ENCODE results near the gene PFKFB2. TPM values are rescaled to one million over a fixed set of nuclear protein-coding genes. Genes with fewer than 3 reads are reported as not detected.
A peak's percentile ranks its signal among the peaks of the same experiment; 100 is the strongest.

The PFKFB2 gene
- total RNA-seq, 1 experiment from 2014 or later = 25.6 TPM

- no peak for DNase-seq (ENCODE audit: low spot score)
- in situ Hi-C loops (cut with HindIII; ENCODE audit: low sequenced_read_pairs) = no loop called here
Measured at GRCh38 chr1:207058878-207059867, 6.1 kb downstream of the PFKFB2 start.

GRCh38 chr1:207059881-207060280, 6.8 kb downstream of the PFKFB2 start:
- DNase-seq (ENCODE audit: low spot score) = no peak
- in situ Hi-C loops (cut with HindIII; ENCODE audit: low sequenced_read_pairs) = no loop called here

GRCh38 chr1:207060596-207060995, 7.5 kb downstream of the PFKFB2 start:
- in situ Hi-C loops (cut with HindIII; ENCODE audit: low sequenced_read_pairs) = no loop called here
- DNase-seq (ENCODE audit: low spot score) = no peak

GRCh38 chr1:207062058-207062457, 9.0 kb downstream of the PFKFB2 start:
- in situ Hi-C loops (cut with HindIII; ENCODE audit: low sequenced_read_pairs) = no loop called here
- no peak for DNase-seq (ENCODE audit: low spot score)

- no peak for DNase-seq (ENCODE audit: low spot score)
- in situ Hi-C loops (cut with HindIII; ENCODE audit: low sequenced_read_pairs) = no loop called here
Measured at GRCh38 chr1:207063014-207063413, 9.9 kb downstream of the PFKFB2 start.

GRCh38 chr1:207064561-207064960, 11.5 kb downstream of the PFKFB2 start:
- in situ Hi-C loops (cut with HindIII; ENCODE audit: low sequenced_read_pairs) = no loop called here
- no peak for DNase-seq (ENCODE audit: low spot score)

- in situ Hi-C loops (cut with HindIII; ENCODE audit: low sequenced_read_pairs) = no loop called here
- no peak for DNase-seq (ENCODE audit: low spot score)
Measured at GRCh38 chr1:207067185-207067584, 14.1 kb downstream of the PFKFB2 start.

- in situ Hi-C loops (cut with HindIII; ENCODE audit: low sequenced_read_pairs) = no loop called here
- DNase-seq (ENCODE audit: low spot score) = no peak
Measured at GRCh38 chr1:207067665-207068064, 14.6 kb downstream of the PFKFB2 start.

- no peak for DNase-seq (ENCODE audit: low spot score)
- in situ Hi-C loops (cut with HindIII; ENCODE audit: low sequenced_read_pairs) = no loop called here
Measured at GRCh38 chr1:207069061-207069460, 16.0 kb downstream of the PFKFB2 start.

- in situ Hi-C loops (cut with HindIII; ENCODE audit: low sequenced_read_pairs) = no loop called here
- no peak for DNase-seq (ENCODE audit: low spot score)
Measured at GRCh38 chr1:207069858-207070506, 16.9 kb downstream of the PFKFB2 start.

GRCh38 chr1:207070811-207071210, 17.7 kb downstream of the PFKFB2 start:
- in situ Hi-C loops (cut with HindIII; ENCODE audit: low sequenced_read_pairs) = no loop called here
- DNase-seq (ENCODE audit: low spot score) = no peak

GRCh38 chr1:207071426-207071825, 18.4 kb downstream of the PFKFB2 start:
- in situ Hi-C loops (cut with HindIII; ENCODE audit: low sequenced_read_pairs) = no loop called here
- DNase-seq (ENCODE audit: low spot score) = no peak

GRCh38 chr1:207072233-207072632, 19.2 kb downstream of the PFKFB2 start:
- in situ Hi-C loops (cut with HindIII; ENCODE audit: low sequenced_read_pairs) = no loop called here
- DNase-seq (ENCODE audit: low spot score) = no peak

GRCh38 chr1:207073906-207074820, 21.1 kb downstream of the PFKFB2 start:
- DNase-seq (ENCODE audit: low spot score) = no peak

GRCh38 chr1:207076181-207076955, 23.3 kb downstream of the PFKFB2 start:
- DNase-seq (ENCODE audit: low spot score) = no peak
- in situ Hi-C loops (cut with HindIII; ENCODE audit: low sequenced_read_pairs) = no loop called here

More at GRCh38 chr1:207073906-207074820, 21.1 kb downstream of the PFKFB2 start:
- in situ Hi-C loops (cut with HindIII; ENCODE audit: low sequenced_read_pairs) = no loop called here

GRCh38 chr1:207077012-207077411, 23.9 kb downstream of the PFKFB2 start:
- in situ Hi-C loops (cut with HindIII; ENCODE audit: low sequenced_read_pairs) = no loop called here
- no peak for DNase-seq (ENCODE audit: low spot score)

GRCh38 chr1:207077470-207078377, 24.6 kb downstream of the PFKFB2 start:
- in situ Hi-C loops (cut with HindIII; ENCODE audit: low sequenced_read_pairs) = no loop called here
- peak; percentile 80 for DNase-seq (ENCODE audit: low spot score)

Data from G401 (cell line).